Epithelial cell of proximal tubule (primary cell): ENCODE measurements around the gene GLRB. TPM values are rescaled to one million over a fixed set of nuclear protein-coding genes. Genes with fewer than 3 reads are reported as not detected.

ENCODE experiments used
- DNase-seq: peaks from one replicate; pipeline ENCODE4 v3.0.0-alpha.2; 2011; ENCODE audit warnings: low read depth
- H3K4me3 ChIP-seq: 2 replicates; pipeline ENCODE4 v1.5.1; 2011; ENCODE audit warnings: low read depth, mild to moderate bottlenecking, low read length
- total RNA-seq: library from RNA; depleted of rRNA; stranded (reverse); fragments of >200 nt; gene quantifications from 2 replicates; pipeline ENCODE4 v1.2.3, GENCODE V29; 2015
- TF ChIP-seq, protein P1 (sequence below): conservative IDR thresholded peaks from 2 replicates; pipeline ENCODE4 v1.5.1; 2012; ENCODE audit warnings: low read depth, mild to moderate bottlenecking, low read length

Gene GLRB
- total RNA-seq, 1 donor from 2014 or later: 6.6 TPM

- DNase-seq: no peak
- TF ChIP-seq, protein P1, sequence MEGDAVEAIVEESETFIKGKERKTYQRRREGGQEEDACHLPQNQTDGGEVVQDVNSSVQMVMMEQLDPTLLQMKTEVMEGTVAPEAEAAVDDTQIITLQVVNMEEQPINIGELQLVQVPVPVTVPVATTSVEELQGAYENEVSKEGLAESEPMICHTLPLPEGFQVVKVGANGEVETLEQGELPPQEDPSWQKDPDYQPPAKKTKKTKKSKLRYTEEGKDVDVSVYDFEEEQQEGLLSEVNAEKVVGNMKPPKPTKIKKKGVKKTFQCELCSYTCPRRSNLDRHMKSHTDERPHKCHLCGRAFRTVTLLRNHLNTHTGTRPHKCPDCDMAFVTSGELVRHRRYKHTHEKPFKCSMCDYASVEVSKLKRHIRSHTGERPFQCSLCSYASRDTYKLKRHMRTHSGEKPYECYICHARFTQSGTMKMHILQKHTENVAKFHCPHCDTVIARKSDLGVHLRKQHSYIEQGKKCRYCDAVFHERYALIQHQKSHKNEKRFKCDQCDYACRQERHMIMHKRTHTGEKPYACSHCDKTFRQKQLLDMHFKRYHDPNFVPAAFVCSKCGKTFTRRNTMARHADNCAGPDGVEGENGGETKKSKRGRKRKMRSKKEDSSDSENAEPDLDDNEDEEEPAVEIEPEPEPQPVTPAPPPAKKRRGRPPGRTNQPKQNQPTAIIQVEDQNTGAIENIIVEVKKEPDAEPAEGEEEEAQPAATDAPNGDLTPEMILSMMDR: peak; percentile 65
- H3K4me3 ChIP-seq: no peak overlapping the region
Observed at GRCh38 chr4:157204634-157205244, 128.8 kb downstream of the GLRB start.

- no peak overlapping the region for H3K4me3 ChIP-seq
- TF ChIP-seq, protein P1: peak; percentile 66
- DNase-seq: no peak
Observed at GRCh38 chr4:157217708-157218107, 141.8 kb downstream of the GLRB start.

GRCh38 chr4:157219711-157220370, 143.9 kb downstream of the GLRB start:
- TF ChIP-seq, protein P1: no peak
- peak overlapping the region; percentile 31 for H3K4me3 ChIP-seq
- DNase-seq: no peak

- no peak for DNase-seq
- TF ChIP-seq, protein P1: no peak
- peak within 1 kb of the TSS; percentile 31 for H3K4me3 ChIP-seq
Observed at GRCh38 chr4:157220371-157220881, 144.5 kb downstream of the GLRB start, which contains the start of gene GRIA2. GRIA2 (plus strand) TSS chr4:157220728; CDS start chr4:157221043, 315 bp downstream.

DNA sequence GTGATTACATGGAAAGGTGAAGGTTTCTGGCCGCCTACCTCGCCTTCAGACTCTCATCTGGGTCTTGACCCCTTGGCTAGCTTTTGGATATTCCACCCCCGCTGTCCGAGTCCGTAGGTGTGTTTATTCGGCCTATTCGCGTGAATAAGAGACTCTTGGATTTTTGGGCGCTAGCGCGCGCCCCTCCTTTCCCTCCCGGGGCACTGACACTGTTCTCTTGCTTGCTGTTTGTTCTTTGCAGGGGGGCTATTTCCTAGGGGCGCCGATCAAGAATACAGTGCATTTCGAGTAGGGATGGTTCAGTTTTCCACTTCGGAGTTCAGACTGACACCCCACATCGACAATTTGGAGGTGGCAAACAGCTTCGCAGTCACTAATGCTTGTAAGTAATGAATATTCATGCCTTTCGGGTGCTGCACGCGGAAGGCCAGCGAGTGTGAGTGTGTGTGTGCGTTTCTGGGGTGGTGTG, 145.5 kb downstream of the GLRB start:
- TF ChIP-seq, protein P1: no peak
- H3K4me3 ChIP-seq: peak overlapping the region; percentile 58
- no peak for DNase-seq

Other genes with a start within 250 kb of the GLRB start
- 56.7 and 64.7 TPM in 2 replicates for gene PDGFC, start 104.4 kb upstream of the GLRB start, total RNA-seq
- not detected in 2 replicates for gene GRIA2, start 144.6 kb downstream of the GLRB start, total RNA-seq